ENCODE results near the gene ARPC4.

DNA sequence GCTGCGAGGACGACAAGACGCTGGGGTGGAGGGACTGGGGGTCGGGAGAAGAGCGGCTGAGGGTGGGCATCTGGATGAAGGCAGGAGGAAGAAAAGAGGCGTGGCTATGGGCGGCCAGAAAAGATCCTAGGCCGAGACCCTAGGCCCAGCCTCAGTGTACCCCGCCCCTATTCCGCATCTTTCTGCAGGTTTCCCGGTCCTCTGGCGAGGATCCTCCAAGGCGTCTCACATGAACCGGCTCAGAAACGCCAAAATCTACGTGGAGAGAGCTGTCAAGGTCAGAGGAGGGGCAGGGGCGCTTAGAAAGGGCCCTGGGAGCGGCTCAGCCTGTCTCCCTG lies 17.5 kb downstream of the ARPC4 start:
- TF ChIP-seq ADNP (CRISPR knock-in tag; IDR thresholded peaks at IDR 0.05) (no peak), SP2 (CRISPR knock-in tag; IDR thresholded peaks at IDR 0.05) (no peak), ZFP1 (CRISPR knock-in tag; IDR thresholded peaks at IDR 0.05) (no peak), FOXA3 (CRISPR knock-in tag; IDR thresholded peaks at IDR 0.05) (no peak), MTA3 (CRISPR knock-in tag; IDR thresholded peaks at IDR 0.05) (no peak), ESRRA (CRISPR knock-in tag; IDR thresholded peaks at IDR 0.05; ENCODE audit: low read depth) (no peak)
- TF ChIP-seq, protein P1, sequence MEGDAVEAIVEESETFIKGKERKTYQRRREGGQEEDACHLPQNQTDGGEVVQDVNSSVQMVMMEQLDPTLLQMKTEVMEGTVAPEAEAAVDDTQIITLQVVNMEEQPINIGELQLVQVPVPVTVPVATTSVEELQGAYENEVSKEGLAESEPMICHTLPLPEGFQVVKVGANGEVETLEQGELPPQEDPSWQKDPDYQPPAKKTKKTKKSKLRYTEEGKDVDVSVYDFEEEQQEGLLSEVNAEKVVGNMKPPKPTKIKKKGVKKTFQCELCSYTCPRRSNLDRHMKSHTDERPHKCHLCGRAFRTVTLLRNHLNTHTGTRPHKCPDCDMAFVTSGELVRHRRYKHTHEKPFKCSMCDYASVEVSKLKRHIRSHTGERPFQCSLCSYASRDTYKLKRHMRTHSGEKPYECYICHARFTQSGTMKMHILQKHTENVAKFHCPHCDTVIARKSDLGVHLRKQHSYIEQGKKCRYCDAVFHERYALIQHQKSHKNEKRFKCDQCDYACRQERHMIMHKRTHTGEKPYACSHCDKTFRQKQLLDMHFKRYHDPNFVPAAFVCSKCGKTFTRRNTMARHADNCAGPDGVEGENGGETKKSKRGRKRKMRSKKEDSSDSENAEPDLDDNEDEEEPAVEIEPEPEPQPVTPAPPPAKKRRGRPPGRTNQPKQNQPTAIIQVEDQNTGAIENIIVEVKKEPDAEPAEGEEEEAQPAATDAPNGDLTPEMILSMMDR (CRISPR knock-in tag; IDR thresholded peaks at IDR 0.05), result no peak

Data from HepG2 (cell line).